ENCODE data around the gene KLHL11. TPM values are rescaled to one million over a fixed set of nuclear protein-coding genes. Genes with fewer than 3 reads are reported as not detected.

Gene KLHL11
- total and polyA plus RNA-seq, 9 of the 15 experiments (the other 6 are each of a cell fraction or from before 2014, with no cell fraction given): 0.20 to 17.0 (median 10.3) TPM

GRCh38 chr17:41865596-41865893, 322 bp upstream of the KLHL11 start (continued):
- TF ChIP-seq BCL6 (CRISPR knock-in tag; IDR thresholded peaks at IDR 0.05): no peak
- TF ChIP-seq, protein P1, sequence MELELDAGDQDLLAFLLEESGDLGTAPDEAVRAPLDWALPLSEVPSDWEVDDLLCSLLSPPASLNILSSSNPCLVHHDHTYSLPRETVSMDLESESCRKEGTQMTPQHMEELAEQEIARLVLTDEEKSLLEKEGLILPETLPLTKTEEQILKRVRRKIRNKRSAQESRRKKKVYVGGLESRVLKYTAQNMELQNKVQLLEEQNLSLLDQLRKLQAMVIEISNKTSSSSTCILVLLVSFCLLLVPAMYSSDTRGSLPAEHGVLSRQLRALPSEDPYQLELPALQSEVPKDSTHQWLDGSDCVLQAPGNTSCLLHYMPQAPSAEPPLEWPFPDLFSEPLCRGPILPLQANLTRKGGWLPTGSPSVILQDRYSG (tag; conservative IDR thresholded peaks at IDR 0.05; ENCODE audit: low read depth): no peak
- TF ChIP-seq L3MBTL2 (IDR thresholded peaks at IDR 0.05): 0 out of 2 replicates have a peak, but pooled peaks have one; percentile 55
- no peak for TF ChIP-seq ZKSCAN1 (IDR thresholded peaks at IDR 0.05; ENCODE audit: low read depth, low read length)
- no peak for TF ChIP-seq HNRNPL (IDR thresholded peaks at IDR 0.05; ENCODE audit: low read depth, low read length)
- TF ChIP-seq, protein P2, sequence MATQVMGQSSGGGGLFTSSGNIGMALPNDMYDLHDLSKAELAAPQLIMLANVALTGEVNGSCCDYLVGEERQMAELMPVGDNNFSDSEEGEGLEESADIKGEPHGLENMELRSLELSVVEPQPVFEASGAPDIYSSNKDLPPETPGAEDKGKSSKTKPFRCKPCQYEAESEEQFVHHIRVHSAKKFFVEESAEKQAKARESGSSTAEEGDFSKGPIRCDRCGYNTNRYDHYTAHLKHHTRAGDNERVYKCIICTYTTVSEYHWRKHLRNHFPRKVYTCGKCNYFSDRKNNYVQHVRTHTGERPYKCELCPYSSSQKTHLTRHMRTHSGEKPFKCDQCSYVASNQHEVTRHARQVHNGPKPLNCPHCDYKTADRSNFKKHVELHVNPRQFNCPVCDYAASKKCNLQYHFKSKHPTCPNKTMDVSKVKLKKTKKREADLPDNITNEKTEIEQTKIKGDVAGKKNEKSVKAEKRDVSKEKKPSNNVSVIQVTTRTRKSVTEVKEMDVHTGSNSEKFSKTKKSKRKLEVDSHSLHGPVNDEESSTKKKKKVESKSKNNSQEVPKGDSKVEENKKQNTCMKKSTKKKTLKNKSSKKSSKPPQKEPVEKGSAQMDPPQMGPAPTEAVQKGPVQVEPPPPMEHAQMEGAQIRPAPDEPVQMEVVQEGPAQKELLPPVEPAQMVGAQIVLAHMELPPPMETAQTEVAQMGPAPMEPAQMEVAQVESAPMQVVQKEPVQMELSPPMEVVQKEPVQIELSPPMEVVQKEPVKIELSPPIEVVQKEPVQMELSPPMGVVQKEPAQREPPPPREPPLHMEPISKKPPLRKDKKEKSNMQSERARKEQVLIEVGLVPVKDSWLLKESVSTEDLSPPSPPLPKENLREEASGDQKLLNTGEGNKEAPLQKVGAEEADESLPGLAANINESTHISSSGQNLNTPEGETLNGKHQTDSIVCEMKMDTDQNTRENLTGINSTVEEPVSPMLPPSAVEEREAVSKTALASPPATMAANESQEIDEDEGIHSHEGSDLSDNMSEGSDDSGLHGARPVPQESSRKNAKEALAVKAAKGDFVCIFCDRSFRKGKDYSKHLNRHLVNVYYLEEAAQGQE (IDR thresholded peaks at IDR 0.05; ENCODE audit: borderline replicate concordance): no peak
- TF ChIP-seq, protein P2 (CRISPR knock-in tag; IDR thresholded peaks at IDR 0.05; ENCODE audit: low read depth): no peak
- TF ChIP-seq, protein P3, sequence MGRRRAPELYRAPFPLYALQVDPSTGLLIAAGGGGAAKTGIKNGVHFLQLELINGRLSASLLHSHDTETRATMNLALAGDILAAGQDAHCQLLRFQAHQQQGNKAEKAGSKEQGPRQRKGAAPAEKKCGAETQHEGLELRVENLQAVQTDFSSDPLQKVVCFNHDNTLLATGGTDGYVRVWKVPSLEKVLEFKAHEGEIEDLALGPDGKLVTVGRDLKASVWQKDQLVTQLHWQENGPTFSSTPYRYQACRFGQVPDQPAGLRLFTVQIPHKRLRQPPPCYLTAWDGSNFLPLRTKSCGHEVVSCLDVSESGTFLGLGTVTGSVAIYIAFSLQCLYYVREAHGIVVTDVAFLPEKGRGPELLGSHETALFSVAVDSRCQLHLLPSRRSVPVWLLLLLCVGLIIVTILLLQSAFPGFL (CRISPR knock-in tag; IDR thresholded peaks at IDR 0.05): no peak
- TF ChIP-seq PTTG1 (tag; IDR thresholded peaks at IDR 0.05; ENCODE audit: low read depth): no peak
- no peak for TF ChIP-seq ELF2 (CRISPR knock-in tag; IDR thresholded peaks at IDR 0.05)
- TF ChIP-seq MTA1 (IDR thresholded peaks at IDR 0.05; ENCODE audit: borderline replicate concordance): no peak
- no peak for TF ChIP-seq NR0B1 (IDR thresholded peaks at IDR 0.05; ENCODE audit: partially characterized antibody)
- TF ChIP-seq EGR1 (conservative IDR thresholded peaks at IDR 0.05): no peak
- no peak for TF ChIP-seq VEZF1 (CRISPR knock-in tag; IDR thresholded peaks at IDR 0.05)
- TF ChIP-seq RFX7 (CRISPR knock-in tag; IDR thresholded peaks at IDR 0.05): no peak
- TF ChIP-seq BMI1 (IDR thresholded peaks at IDR 0.05; ENCODE audit: low read length): no peak

Data from K562 (cell line).